ENCODE results near the gene QKI.

DNA sequence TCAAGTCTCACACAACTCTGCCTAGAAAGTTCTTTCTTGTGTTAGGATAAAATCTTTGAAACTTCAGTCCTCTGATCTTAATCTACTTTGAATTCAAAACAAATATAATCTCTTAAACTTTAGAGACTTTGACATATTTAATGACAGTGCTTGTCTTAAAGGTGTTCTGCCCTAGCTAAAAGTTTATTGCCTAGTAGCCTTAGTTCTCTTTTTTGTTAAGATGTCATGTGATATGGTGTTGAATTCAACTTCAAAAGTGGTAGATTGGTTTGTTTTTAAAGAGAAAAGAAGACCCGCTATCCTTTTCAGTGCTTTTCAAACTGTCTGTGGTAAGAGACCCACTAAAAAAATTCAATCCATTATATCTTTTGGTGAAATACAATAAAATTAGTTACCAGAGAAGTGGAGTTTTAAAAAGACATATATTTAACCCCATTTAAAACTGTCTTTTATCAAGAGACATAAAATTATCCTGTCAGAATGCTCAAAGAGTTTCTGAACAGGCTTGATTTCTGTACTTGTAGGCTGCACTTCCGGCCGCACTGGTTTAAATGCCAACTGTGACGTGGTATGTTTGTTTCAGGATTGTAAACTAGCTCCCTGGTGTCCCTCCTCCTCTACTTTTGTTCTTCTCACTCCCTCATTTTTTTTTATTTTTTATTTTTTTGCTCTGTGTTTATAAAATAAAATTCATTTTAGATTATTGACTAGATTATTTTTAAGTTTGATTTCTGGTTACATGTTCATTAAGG lies 76.5 kb downstream of the QKI start:
- TF ChIP-seq GATA2 (IDR thresholded peaks at IDR 0.05; ENCODE audit: low read depth, low read length) (no peak), GATA3 (IDR thresholded peaks at IDR 0.05; ENCODE audit: low read depth, low read length) (no peak)

All from SH-SY5Y (cell line).